ENCODE measurements around the gene CD24.
"Not testable (repeated sequence)": the region's sequence is repeated elsewhere in the genome, so short reads cannot be mapped to it uniquely, and the experiment has no call there.

The CD24 gene, protein sequence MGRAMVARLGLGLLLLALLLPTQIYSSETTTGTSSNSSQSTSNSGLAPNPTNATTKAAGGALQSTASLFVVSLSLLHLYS

DNA sequence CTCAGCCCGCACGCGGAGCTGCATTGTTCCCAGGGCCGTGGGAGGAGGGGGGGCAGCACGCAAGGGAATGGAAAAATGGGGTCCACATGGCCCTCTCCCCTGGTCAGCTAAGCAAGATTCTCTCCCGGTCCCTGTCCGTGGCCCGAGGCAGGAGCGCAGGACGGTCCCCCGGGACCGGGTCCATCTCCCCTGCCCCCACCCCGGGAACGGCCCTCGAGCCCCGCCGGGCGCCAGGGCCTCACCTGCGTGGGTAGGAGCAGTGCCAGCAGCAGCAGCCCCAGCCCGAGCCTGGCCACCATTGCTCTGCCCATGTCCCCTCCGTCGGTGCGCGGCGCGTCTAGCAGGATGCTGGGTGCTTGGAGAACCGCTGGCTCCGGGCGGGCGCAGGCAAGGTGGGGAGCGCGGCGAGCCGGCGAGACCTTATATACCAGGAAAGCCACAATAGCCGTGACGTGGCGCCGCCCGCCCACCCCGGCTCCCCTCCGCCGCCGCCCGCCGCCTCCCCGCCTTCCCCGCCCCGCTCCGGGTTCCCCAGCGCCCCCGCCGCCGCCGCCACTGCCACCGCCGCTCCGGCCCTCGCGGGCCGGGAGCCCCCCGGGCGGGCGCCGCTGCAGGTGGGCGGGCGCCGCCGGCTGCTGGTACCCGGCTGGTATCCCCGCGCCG lies at the start of gene CD24:
Gene CD24 (minus strand): TSS at position 394 of the 663 bp plus-strand sequence. CDS start 83 bp downstream, at position 311.
- in situ Hi-C loops (cut with MboI; ENCODE audit: low sequenced_read_pairs) = no loop called here

GRCh38 chr6:107021446-107022185 lies 47.1 kb upstream of the CD24 start:
- in situ Hi-C loops (cut with MboI; ENCODE audit: low sequenced_read_pairs) = no loop called here

DNA sequence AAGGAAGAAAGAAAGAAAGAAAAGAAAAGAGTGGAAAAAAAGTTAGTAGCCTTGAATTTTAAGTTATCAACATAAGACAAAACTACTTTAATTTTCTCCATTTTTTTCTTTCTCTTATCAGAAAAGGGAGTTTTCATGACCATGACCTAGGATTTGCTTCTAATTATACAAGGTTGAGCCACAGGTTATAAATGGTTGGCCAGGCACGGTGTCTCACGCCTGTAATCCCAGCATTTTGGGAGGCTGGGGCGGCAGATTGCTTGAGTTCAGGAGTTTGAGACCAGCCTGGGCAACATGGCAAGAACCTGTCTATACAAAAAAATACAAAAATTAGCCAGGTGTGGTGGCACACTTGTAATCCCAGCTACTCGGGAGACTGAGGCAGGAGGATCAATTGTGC lies 45.7 kb upstream of the CD24 start:
- in situ Hi-C loops (cut with MboI; ENCODE audit: low sequenced_read_pairs) = no loop called here

DNA sequence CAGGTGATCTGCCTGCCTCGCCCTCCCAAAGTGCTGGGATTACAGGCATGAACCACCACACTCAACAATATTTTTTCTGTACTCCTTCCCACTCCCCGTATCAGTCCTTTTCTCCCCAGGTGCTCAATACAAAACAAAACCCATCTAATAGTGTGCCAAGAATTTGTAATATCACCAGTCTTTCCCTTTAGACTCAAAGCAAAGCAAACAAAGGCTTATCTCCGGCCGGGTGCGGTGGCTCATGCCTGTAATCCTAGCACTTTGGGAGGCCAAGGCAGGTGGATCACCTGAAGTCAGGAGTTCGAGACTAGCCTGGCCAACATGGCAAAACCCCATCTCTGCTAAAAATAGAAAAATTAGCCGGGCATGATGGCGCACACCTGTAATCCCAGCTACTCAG lies 45.1 kb upstream of the CD24 start:
- in situ Hi-C loops (cut with MboI; ENCODE audit: low sequenced_read_pairs) = not testable (repeated sequence)

- in situ Hi-C loops (cut with MboI; ENCODE audit: low sequenced_read_pairs) = no loop called here
Measured at GRCh38 chr6:107019047-107019446, 44.5 kb upstream of the CD24 start.

DNA sequence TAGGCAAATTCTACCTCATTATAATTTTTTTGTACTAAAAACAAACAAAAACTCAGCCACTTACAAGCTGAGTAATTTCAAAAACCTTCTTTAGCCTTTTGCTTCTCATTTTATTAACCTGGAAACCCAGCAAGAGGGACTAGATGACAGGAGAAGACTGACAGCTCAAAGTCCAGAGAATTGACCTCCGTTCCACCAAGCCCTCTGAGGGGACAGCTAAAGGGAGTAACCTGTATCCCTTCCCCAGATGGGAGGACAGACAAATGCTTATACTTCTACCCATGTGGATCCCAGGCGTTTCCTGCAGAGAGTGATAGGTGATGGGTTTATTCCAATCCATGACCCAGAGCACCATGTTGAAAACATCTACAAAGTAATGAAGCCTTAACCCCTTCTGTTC lies 35.0 kb upstream of the CD24 start:
- in situ Hi-C loops (cut with MboI; ENCODE audit: low sequenced_read_pairs) = no loop called here

- in situ Hi-C loops (cut with MboI; ENCODE audit: low sequenced_read_pairs) = loop anchor here (10.0 to 25.0 kb wide), 2 partner anchors 435 to 553 kb away; no protein-coding TSS in a partner anchor
Measured at GRCh38 chr6:106997392-106998158, 23.0 kb upstream of the CD24 start.

GRCh38 chr6:106995640-106996039 lies 21.1 kb upstream of the CD24 start:
- in situ Hi-C loops (cut with MboI; ENCODE audit: low sequenced_read_pairs) = loop anchor here (10.0 to 25.0 kb wide), 2 partner anchors 433 to 551 kb away; no protein-coding TSS in a partner anchor

DNA sequence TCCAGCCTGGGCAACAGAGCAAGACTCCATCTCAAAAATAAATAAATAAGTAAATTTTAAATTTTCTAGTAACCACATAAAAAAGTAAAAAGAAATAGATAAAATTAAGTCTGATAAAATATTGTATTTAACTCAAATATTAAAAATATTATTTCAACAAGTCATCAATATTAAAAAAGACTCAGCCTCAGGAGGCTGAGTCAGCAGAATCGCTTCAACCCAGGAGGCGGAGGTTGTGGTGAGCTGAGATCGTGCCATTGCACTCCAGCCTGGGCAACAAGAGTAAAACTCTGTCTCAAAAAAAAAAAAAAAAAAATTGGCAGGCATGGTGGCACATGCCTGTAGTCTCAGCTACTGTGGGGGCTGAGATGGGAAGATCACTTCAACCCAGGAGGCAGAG lies 15.2 kb upstream of the CD24 start:
- in situ Hi-C loops (cut with MboI; ENCODE audit: low sequenced_read_pairs) = loop anchor here (10.0 to 25.0 kb wide), 2 partner anchors 427 to 545 kb away; no protein-coding TSS in a partner anchor

DNA sequence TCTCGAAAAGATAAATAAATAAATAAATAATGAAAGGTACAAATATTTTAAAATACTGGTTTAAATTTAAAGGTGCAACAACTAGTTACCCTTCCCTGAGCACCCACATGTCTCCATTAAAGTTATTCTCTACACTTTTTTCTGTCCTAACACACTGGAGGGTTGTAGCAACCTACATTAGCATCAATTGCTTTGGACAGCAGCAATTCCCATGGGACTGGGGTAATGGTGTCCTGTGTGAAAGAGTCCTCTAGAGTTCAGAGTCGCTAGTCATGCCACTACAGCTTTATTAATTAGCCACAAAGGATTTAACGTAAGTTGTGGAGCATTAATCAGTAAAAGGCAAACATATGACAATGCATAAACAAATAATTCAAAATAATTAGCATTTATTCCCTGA lies 14.1 kb upstream of the CD24 start:
- in situ Hi-C loops (cut with MboI; ENCODE audit: low sequenced_read_pairs) = loop anchor here (25.0 kb wide), 1 partner anchor 426 kb away; no protein-coding TSS in a partner anchor

GRCh38 chr6:106981926-106982325 lies 7.4 kb upstream of the CD24 start:
- in situ Hi-C loops (cut with MboI; ENCODE audit: low sequenced_read_pairs) = loop anchor here (25.0 kb wide), 1 partner anchor 420 kb away; no protein-coding TSS in a partner anchor

DNA sequence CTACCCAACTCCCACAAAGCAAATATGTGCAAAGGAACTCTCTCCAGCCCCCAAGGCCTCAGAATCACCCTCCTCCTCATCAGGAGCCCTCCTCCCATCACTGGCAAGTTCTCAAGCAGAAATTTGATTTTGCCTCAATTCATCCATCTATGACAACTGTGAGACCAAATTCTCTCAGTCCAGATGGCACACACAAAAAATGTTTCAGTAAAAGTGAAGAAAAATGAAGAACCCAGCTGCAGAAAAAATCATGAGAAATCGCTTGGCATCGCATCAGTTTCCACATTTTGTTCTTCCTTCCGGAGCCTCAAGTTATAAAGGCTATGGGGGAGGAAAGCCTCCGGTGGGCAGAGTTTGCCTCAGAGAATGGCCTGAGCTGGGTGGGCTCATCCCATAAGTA lies 6.4 kb upstream of the CD24 start:
- in situ Hi-C loops (cut with MboI; ENCODE audit: low sequenced_read_pairs) = loop anchor here (25.0 kb wide), 1 partner anchor 419 kb away; no protein-coding TSS in a partner anchor

DNA sequence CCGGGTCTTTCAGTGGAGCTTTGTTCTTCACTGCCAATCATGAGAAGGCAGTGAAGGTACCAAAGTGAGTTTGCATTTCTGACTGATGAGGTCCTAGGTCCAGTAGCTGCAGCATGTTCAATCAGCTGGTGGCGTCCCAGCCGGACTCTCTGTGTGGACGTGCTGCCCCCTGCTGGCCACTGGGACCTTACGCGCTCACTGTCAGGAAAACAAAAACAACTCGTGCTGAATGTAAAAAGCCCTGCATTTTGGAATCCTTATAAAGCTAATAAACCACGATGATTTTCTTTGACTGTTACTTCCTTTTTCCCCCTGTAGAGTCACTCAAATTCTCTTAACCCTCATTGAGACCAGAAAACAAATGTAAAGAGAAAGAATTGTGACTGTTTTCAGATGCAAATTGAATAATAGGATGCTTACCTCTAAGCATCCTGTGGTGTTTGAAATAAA lies 4.9 kb upstream of the CD24 start:
- in situ Hi-C loops (cut with MboI; ENCODE audit: low sequenced_read_pairs) = loop anchor here (25.0 kb wide), 1 partner anchor 417 kb away; no protein-coding TSS in a partner anchor

GRCh38 chr6:106977246-106977645 lies 2.7 kb upstream of the CD24 start:
- in situ Hi-C loops (cut with MboI; ENCODE audit: low sequenced_read_pairs) = loop anchor here (25.0 kb wide), 1 partner anchor 415 kb away; no protein-coding TSS in a partner anchor

DNA sequence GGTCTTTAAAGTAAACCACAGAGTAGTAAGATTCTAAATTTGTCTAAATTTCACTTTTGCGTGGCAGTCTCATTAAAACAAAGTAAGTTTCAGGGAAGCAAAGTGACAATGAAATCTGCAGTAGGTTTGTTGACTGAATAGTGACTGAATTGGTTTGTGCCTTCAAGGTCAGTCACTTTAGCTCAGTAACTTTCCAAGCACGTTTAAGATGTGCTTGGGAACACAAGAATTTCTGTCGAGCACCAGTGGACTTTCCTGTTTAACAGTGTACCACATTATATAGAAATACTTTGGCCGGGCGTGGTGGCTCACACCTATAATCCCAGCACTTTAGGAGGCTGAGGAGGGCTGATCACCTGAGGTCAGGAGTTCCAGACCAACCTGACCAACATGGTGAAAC lies 1.7 kb upstream of the CD24 start:
- in situ Hi-C loops (cut with MboI; ENCODE audit: low sequenced_read_pairs) = loop anchor here (25.0 kb wide), 1 partner anchor 414 kb away; no protein-coding TSS in a partner anchor

DNA sequence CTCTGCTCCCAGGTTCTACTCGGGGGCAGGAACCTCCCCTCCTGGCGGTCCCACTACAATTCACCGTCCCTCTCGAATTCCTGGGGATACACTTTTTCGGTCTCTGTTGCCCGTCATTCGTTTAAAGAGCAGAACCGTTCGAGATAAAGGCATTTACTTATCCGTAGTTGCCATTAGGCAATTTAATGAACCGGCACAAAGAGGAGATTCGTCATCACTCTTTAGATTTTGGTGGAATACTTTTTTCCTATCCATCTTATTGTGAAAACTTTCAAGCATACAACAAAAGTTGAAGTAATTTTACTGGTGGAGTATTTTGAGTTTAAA lies 1.2 kb upstream of the CD24 start:
- in situ Hi-C loops (cut with MboI; ENCODE audit: low sequenced_read_pairs) = loop anchor here (25.0 kb wide), 1 partner anchor 413 kb away; no protein-coding TSS in a partner anchor

DNA sequence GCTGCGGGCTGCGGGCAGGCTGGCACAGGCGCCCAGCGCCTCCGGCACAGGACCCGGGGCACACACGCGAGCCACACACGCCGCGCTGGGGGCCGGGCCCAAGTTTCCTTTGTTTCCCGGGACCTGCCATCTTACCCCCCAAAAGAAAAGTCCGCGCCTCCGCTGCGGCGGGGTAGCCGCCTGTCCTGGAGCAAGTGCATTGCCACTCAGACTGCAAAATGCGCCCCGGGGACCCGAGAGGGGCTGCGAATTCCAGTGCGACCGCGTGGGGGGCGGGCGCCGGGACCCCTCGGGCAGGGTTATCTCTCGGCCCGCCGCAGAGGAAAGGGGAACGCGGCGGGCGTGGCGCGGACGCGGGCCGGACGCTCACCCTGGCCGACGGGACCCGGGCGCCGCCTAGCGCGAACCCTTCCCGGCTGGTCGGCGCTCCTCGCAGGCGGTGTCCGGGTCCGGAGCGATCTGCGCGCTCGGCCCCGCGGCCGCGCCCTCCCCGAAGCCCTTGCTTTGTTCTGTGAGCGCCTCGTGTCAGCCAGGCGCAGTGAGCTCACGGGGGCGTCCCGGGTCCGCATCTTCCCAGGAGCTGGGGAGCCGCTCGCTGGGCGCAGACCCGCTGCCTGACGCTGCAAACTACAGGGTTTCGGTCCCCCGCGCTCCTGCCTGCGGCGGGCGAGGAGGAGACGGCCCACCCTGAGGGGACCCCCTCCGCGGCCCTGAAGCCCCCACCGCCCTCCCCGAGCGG lies 639 bp upstream of the CD24 start:
- in situ Hi-C loops (cut with MboI; ENCODE audit: low sequenced_read_pairs) = loop anchor here (25.0 kb wide), 1 partner anchor 413 kb away; no protein-coding TSS in a partner anchor

GRCh38 chr6:106973836-106974335 lies 643 bp downstream of the CD24 start:
- in situ Hi-C loops (cut with MboI; ENCODE audit: low sequenced_read_pairs) = no loop called here

- in situ Hi-C loops (cut with MboI; ENCODE audit: low sequenced_read_pairs) = no loop called here
Measured at GRCh38 chr6:106973018-106973835, 1.3 kb downstream of the CD24 start.
